Measurements from ENCODE around the gene IQGAP2.

DNA sequence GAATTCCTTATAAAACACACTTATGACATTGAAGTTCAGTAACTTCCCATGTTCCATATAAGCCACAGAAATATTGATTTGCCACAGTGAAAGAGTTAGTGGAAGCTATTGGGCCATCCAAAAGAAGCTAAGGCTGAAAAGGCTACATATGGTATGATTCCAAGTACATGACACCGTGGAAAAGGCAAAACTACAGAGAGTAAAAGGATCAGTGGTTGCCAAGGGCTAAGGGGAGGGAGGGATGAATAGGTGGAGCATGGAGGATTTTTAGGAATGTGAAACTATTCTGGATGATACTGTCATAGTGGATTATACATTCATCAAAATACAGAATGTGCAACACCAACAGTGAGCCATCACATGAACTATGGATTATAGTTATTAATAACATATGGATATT, 110.4 kb downstream of the IQGAP2 start:
- TF ChIP-seq, protein P1, sequence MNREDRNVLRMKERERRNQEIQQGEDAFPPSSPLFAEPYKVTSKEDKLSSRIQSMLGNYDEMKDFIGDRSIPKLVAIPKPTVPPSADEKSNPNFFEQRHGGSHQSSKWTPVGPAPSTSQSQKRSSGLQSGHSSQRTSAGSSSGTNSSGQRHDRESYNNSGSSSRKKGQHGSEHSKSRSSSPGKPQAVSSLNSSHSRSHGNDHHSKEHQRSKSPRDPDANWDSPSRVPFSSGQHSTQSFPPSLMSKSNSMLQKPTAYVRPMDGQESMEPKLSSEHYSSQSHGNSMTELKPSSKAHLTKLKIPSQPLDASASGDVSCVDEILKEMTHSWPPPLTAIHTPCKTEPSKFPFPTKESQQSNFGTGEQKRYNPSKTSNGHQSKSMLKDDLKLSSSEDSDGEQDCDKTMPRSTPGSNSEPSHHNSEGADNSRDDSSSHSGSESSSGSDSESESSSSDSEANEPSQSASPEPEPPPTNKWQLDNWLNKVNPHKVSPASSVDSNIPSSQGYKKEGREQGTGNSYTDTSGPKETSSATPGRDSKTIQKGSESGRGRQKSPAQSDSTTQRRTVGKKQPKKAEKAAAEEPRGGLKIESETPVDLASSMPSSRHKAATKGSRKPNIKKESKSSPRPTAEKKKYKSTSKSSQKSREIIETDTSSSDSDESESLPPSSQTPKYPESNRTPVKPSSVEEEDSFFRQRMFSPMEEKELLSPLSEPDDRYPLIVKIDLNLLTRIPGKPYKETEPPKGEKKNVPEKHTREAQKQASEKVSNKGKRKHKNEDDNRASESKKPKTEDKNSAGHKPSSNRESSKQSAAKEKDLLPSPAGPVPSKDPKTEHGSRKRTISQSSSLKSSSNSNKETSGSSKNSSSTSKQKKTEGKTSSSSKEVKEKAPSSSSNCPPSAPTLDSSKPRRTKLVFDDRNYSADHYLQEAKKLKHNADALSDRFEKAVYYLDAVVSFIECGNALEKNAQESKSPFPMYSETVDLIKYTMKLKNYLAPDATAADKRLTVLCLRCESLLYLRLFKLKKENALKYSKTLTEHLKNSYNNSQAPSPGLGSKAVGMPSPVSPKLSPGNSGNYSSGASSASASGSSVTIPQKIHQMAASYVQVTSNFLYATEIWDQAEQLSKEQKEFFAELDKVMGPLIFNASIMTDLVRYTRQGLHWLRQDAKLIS (CRISPR knock-in tag; IDR thresholded peaks at IDR 0.05): no peak
- TF ChIP-seq, protein P2, sequence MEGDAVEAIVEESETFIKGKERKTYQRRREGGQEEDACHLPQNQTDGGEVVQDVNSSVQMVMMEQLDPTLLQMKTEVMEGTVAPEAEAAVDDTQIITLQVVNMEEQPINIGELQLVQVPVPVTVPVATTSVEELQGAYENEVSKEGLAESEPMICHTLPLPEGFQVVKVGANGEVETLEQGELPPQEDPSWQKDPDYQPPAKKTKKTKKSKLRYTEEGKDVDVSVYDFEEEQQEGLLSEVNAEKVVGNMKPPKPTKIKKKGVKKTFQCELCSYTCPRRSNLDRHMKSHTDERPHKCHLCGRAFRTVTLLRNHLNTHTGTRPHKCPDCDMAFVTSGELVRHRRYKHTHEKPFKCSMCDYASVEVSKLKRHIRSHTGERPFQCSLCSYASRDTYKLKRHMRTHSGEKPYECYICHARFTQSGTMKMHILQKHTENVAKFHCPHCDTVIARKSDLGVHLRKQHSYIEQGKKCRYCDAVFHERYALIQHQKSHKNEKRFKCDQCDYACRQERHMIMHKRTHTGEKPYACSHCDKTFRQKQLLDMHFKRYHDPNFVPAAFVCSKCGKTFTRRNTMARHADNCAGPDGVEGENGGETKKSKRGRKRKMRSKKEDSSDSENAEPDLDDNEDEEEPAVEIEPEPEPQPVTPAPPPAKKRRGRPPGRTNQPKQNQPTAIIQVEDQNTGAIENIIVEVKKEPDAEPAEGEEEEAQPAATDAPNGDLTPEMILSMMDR (IDR thresholded peaks at IDR 0.05 in 2 of 3, conservative IDR thresholded peaks at IDR 0.05 in 1 of 3; ENCODE audit: insufficient read depth in 2 of 3, low read depth in 1 of 3, low read length in 3 of 3): no peak
- TF ChIP-seq, protein P3, sequence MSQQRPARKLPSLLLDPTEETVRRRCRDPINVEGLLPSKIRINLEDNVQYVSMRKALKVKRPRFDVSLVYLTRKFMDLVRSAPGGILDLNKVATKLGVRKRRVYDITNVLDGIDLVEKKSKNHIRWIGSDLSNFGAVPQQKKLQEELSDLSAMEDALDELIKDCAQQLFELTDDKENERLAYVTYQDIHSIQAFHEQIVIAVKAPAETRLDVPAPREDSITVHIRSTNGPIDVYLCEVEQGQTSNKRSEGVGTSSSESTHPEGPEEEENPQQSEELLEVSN (IDR thresholded peaks at IDR 0.05; ENCODE audit: borderline replicate concordance in 1 of 2, extremely low read depth in 1 of 2, insufficient read depth in 1 of 2, insufficient read length in 1 of 2, low read depth in 1 of 2, low read length in 1 of 2, poor library complexity in 1 of 2, severe bottlenecking in 1 of 2): no peak
- TF ChIP-seq ZBTB17 (CRISPR knock-in tag; IDR thresholded peaks at IDR 0.05): no peak
- TF ChIP-seq MYC (IDR thresholded peaks at IDR 0.05; ENCODE audit: low read depth, low read length): no peak
- TF ChIP-seq MYC (CRISPR knock-in tag; IDR thresholded peaks at IDR 0.05; ENCODE audit: borderline replicate concordance, low read depth): no peak
- no peak for TF ChIP-seq EP300 (IDR thresholded peaks at IDR 0.05; ENCODE audit: low read length)
- no peak for TF ChIP-seq TGIF2 (CRISPR knock-in tag; IDR thresholded peaks at IDR 0.05)
- no peak for TF ChIP-seq CEBPB (tag; IDR thresholded peaks at IDR 0.05)
- no peak for TF ChIP-seq NBN (IDR thresholded peaks at IDR 0.05; ENCODE audit: low read depth)
- TF ChIP-seq EHMT2 (IDR thresholded peaks at IDR 0.05): no peak
- TF ChIP-seq EZH2 (IDR thresholded peaks at IDR 0.05; ENCODE audit: borderline replicate concordance, low read depth, low read length): no peak
- no peak for TF ChIP-seq ERF (CRISPR knock-in tag; IDR thresholded peaks at IDR 0.05)
- no peak for TF ChIP-seq BACH1 (tag; IDR thresholded peaks at IDR 0.05)
- TF ChIP-seq ZNF507 (tag; conservative IDR thresholded peaks at IDR 0.05): no peak
